IPS-NIHi11 (cell line): ENCODE measurements around the gene BUD31.
"Not testable (repeated sequence)": the region's sequence is repeated elsewhere in the genome, so short reads cannot be mapped to it uniquely, and the experiment has no call there.

Source experiments
- DNase-seq: peaks from one replicate; pipeline ENCODE4 v3.0.0; 2012; ENCODE audit warnings: mixed read lengths, low spot score

Gene BUD31

GRCh38 chr7:99380823-99381663 is 27.7 kb upstream of the BUD31 start:
- DNase-seq, result no peak

- DNase-seq, result no peak
Measured at GRCh38 chr7:99381664-99382075, 27.1 kb upstream of the BUD31 start.

- DNase-seq, result no peak
Measured at GRCh38 chr7:99383203-99383602, 25.6 kb upstream of the BUD31 start.

GRCh38 chr7:99383791-99384370 is 24.9 kb upstream of the BUD31 start:
- no peak for DNase-seq

GRCh38 chr7:99384523-99384922 is 24.2 kb upstream of the BUD31 start:
- DNase-seq, result no peak

- no peak for DNase-seq
Measured at GRCh38 chr7:99385564-99385963, 23.2 kb upstream of the BUD31 start.

GRCh38 chr7:99386584-99387238 is 22.1 kb upstream of the BUD31 start:
- DNase-seq, result no peak

GRCh38 chr7:99387239-99387635 is 21.5 kb upstream of the BUD31 start:
- DNase-seq, result not testable (repeated sequence)

GRCh38 chr7:99387912-99388311 is 20.9 kb upstream of the BUD31 start:
- DNase-seq, result no peak

GRCh38 chr7:99389772-99390171 is 19.0 kb upstream of the BUD31 start:
- no peak for DNase-seq

GRCh38 chr7:99390941-99391602 is 17.7 kb upstream of the BUD31 start:
- DNase-seq, result no peak

- DNase-seq, result no peak
Measured at GRCh38 chr7:99392046-99392445, 16.7 kb upstream of the BUD31 start.

- peak; percentile 87 for DNase-seq
Measured at GRCh38 chr7:99392659-99393354, 16.0 kb upstream of the BUD31 start.

GRCh38 chr7:99393355-99394187 is 15.2 kb upstream of the BUD31 start:
- peak; percentile 89 for DNase-seq

- no peak for DNase-seq
Measured at GRCh38 chr7:99394188-99394502, 14.6 kb upstream of the BUD31 start.

GRCh38 chr7:99395616-99396327 is 13.0 kb upstream of the BUD31 start:
- DNase-seq, result no peak

- DNase-seq, result no peak
Measured at GRCh38 chr7:99396418-99397296, 12.1 kb upstream of the BUD31 start.

- no peak for DNase-seq
Measured at GRCh38 chr7:99397297-99397983, 11.3 kb upstream of the BUD31 start.

GRCh38 chr7:99398891-99399445 is 9.8 kb upstream of the BUD31 start:
- no peak for DNase-seq
